ENCODE measurements around the gene CBLL2.
A peak's percentile ranks its signal among the peaks of the same experiment; 100 is the strongest.
"Not testable (repeated sequence)": the region's sequence is repeated elsewhere in the genome, so short reads cannot be mapped to it uniquely, and the experiment has no call there.

CBLL2 gene

GRCh38 chrX:22272613-22273012, at the start of gene CBLL2:
Gene CBLL2, plus strand, starts transcription at chrX:22272913. Its CDS starts 79 bp downstream, at chrX:22272992.
- DNase-seq (ENCODE audit: low spot score) = no peak

DNA sequence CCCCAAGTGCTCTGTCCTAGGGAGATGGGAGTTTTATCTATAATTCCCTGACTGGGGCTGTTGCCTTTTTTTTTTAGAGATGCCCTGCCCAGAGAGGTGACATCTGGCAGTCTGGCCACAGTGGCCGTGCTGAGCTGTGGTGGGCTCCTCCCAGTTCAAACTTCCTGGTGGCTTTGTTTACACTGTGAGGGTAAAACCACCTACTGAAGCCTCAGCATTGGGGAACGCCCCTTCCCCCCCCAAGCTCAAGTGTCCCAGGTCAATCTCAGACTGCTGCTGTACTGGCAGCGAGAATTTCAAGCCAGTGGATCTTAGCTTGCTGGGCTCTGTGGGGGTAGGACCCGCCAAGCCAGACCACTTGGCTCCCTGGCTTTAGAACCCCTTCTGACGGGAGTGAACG, 38.3 kb upstream of the CBLL2 start:
- DNase-seq (ENCODE audit: low spot score) = no peak

DNA sequence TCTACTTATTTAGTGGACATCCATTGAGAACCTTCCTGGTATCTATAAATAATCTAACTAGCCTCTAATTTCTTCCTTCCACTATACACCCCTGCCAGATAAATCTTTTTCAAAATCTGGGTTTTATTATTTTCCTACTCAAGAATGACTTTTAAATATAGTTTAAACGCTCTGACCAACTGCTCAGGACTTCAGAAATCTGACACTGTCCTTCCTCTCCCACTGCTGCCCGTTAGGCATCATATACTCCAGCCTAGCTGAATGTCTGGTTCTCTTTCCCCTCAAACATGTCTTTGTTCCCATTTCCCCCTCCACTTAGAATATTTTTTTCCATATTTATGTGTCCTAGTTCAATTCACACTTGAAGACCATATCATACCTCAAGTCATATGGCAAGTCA, 35.2 kb upstream of the CBLL2 start:
- DNase-seq (ENCODE audit: low spot score) = no peak

GRCh38 chrX:22246620-22247019, 26.1 kb upstream of the CBLL2 start:
- no peak for DNase-seq (ENCODE audit: low spot score)

DNA sequence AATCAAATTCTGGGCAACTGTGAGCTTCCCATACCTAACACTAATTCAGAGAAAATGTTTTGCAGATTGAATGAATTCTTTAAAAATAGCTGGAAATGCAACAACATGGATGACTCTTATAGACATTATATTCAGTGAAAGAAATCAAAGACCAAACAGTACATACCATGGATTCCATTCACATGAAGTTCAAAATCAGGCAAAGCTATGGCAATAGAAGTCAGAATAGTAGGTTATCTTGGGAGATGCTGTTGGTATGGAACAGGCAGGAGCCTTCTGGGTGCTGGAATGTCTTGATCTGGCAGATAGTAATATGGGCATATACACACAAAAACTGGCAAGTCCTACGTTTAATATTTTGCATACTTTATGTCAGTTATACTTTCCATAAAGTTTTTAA, 25.5 kb upstream of the CBLL2 start:
- no peak for DNase-seq (ENCODE audit: low spot score)

GRCh38 chrX:22248401-22248800, 24.3 kb upstream of the CBLL2 start:
- no peak for DNase-seq (ENCODE audit: low spot score)

DNA sequence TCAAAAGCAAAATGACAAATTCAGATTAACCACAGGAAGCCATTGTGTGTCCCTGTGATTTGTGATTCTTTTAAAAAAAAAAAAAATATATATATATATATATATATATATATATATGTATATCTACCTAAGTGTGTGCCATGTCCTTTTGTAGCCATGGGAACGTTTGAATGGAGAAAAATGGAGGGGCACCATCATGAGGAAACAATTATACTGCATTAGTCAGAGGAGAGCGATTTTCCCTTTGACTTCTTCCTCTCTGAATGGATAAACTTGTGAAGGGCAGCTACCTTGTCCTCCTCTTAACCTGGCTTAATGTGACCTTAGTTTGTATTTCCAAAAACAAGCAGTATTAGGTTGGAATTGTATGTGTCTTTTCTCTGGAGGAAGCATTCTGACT, 23.3 kb upstream of the CBLL2 start:
- no peak for DNase-seq (ENCODE audit: low spot score)

- DNase-seq (ENCODE audit: low spot score) = no peak
Measured at GRCh38 chrX:22268706-22269105, 4.0 kb upstream of the CBLL2 start.

- no peak for DNase-seq (ENCODE audit: low spot score)
Measured at GRCh38 chrX:22273714-22274317, 1.1 kb downstream of the CBLL2 start.

DNA sequence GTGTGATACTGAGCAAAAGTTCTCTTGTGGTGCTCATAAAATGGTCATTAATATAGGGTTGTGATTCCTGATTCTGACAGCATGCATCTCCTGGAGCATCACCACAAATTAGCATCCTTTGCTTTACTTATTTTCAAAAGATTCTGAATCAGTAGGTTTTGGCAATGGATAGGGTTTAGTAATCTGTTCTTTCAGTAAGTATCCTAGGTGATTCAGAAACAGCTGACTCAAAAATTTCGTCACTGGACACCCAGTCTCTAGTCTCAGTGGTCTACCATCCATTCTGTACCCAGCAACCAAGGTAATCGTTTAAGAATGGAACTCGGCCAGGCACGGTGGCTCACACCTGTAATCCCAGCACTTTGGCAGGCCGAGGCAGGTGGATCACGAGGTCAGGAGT, 4.1 kb downstream of the CBLL2 start:
- no peak for DNase-seq (ENCODE audit: low spot score)

GRCh38 chrX:22278375-22278774, 5.7 kb downstream of the CBLL2 start:
- DNase-seq (ENCODE audit: low spot score) = peak; percentile 18

DNA sequence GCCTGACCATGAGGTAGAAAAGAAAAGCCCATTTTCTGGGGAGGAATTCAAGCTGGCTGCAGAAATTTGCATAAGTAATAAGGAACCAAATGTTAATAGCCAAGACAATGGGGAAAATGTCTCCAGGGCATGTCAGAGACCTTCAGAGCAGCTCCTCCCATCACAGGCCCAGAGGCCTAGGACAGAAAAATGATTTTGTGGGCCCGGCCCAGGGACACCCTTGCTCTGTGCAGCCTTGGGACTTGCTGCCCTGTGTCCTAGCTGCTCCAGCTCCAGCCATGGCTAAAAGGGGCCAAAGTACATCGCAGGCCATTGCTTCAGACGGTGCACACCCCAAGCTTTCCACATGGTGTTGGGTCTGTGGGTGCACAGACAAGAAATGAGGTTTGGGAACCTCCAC, 16.5 kb downstream of the CBLL2 start:
- not testable (repeated sequence) for DNase-seq (ENCODE audit: low spot score)

DNA sequence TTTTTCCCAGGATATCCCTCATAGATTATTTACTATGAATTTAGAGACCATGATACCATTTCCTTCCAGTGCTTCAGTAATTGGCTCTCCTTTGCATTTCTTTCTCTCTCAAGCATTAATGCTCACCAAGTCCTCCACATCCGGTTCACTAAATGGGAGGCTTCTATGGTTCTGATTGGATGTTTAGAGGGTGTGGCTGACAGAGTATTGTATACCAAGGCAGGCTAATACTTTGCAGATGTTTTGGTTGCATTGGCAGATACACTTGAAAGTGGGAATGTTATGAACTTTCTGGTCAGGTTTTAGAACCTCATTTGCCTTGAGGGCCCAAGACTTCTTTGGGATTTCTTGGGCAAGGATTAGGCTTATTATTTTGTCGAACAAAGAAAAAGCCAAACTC, 24.2 kb downstream of the CBLL2 start:
- no peak for DNase-seq (ENCODE audit: low spot score)

DNA sequence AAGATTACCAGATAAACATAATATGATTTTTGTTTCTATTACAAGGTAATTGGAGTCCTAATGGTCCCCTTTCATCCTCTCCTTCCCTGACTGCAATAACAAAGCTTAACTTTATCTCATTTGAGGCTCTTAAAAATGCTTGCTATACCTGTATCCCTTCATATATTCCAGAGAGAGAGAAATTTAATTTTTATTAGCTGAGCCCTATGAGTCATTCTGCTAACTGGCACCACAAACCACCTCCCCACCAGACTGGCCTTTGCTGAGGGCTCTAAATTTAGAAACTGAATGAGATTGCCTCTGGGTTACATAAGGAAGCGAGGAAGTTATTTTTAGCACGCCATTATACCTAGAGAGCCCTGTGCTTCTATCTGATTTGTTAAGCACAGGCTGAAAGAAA, 27.4 kb downstream of the CBLL2 start:
- no peak for DNase-seq (ENCODE audit: low spot score)

GRCh38 chrX:22310779-22311178, 38.1 kb downstream of the CBLL2 start:
- no peak for DNase-seq (ENCODE audit: low spot score)

- DNase-seq (ENCODE audit: low spot score) = no peak
Measured at GRCh38 chrX:22313766-22314165, 41.1 kb downstream of the CBLL2 start.

DNA sequence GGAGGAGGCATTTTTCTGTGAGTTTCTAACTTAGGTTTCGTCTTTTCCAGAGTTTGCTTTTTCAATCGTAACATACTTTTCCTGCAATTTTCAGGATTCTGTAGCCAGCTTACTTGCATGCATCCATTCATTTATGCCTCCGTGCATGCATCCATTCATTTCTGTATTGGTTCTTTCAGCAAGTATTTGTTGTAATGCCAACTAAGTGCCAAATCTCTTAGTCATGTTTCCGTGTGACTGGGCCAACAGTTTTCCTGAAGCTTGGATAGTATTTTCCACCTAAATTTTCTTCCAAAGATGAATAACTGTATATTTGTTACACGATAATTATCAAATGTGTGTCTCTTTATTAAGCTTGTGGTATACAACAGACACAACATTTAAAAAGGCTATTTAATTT, 41.5 kb downstream of the CBLL2 start:
- no peak for DNase-seq (ENCODE audit: low spot score)

DNA sequence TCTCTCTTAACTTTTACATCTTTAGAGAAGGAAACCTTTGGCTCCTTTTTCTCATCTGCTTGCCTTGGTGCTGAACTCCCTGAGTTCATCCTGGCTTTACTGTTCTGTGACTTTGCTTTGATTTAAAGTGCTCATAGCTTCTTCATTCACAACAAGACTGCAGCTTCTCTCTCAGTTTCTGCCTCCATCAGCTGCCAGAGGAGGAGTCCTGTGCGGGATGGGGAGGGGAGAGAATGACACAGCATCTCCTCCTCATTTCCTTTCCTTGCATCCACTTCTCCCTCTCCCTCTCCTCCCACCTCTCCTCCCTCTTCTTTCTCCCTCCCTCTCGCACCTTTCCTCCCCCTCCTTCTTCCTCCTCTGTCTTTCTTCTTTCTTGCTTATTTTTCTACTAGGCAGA, 42.0 kb downstream of the CBLL2 start:
- no peak for DNase-seq (ENCODE audit: low spot score)

GRCh38 chrX:22315151-22315550, 42.4 kb downstream of the CBLL2 start:
- no peak for DNase-seq (ENCODE audit: low spot score)

GRCh38 chrX:22320236-22320873, 47.6 kb downstream of the CBLL2 start:
- DNase-seq (ENCODE audit: low spot score) = no peak

DNA sequence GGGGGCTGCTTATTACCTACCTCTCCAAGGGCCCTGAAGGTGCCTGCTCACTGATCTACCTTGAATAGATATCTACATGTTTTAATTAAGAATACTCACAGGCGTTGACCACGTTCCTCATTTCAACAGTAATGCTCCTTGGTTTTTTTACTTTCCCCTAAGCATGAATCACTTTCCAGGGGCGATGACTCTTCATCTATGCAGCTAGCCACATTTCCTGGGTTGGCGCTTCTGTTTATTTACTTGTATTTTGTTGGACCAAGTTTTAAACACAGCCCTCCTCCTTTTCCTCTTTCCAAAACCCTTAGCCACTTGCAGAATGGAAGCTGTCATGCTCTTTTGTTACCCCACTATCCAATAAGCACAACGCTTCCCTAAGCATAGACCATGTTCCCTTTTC, 50.8 kb downstream of the CBLL2 start:
- no peak for DNase-seq (ENCODE audit: low spot score)
